Lower lobe of right lung (tissue), 2 donors: Measurements from ENCODE around the gene PICALM. TPM values are rescaled to one million over a fixed set of nuclear protein-coding genes. Genes with fewer than 3 reads are reported as not detected.

Source experiments
- ATAC-seq, 2 donors: fragments of 200-7000 bp; cut with Tn5 transposase; one replicate each; pipeline ENCODE4 v1.9.1; 2020 to 2022; ENCODE audit warnings: mild to moderate bottlenecking in 2 of 2, moderate library complexity in 2 of 2
- DNase-seq: peaks from one replicate; pipeline ENCODE4 v3.0.0-alpha.2; 2020
- H3K27ac ChIP-seq: fragments of 200-600 bp; one replicate; pipeline ENCODE4 v1.8.0; 2022
- H3K27me3 ChIP-seq: fragments of 200-600 bp; one replicate; pipeline ENCODE4 v1.8.0; 2022; ENCODE audit warnings: low read depth
- H3K36me3 ChIP-seq: fragments of 200-600 bp; one replicate; pipeline ENCODE4 v1.8.0; 2022; ENCODE audit warnings: mild to moderate bottlenecking
- H3K4me1 ChIP-seq: fragments of 200-600 bp; one replicate; pipeline ENCODE4 v1.8.0; 2022
- H3K4me3 ChIP-seq: fragments of 200-600 bp; one replicate; pipeline ENCODE4 v1.8.0; 2022; ENCODE audit warnings: mild to moderate bottlenecking
- H3K9me3 ChIP-seq: fragments of 200-600 bp; one replicate; pipeline ENCODE4 v1.8.0; 2022
- intact Hi-C: fragments of 100-400 bp; cut with DNase I; formaldehyde crosslinking; loops from one replicate; pipeline ENCODE4 v1.11.0; 2022
- total RNA-seq: library from RNA; stranded (reverse); fragmentation: NEBNext Ultra II Directional; extraction: Animal tissue kit (Norgen Biotek cat#: 25700); gene quantifications from one replicate; pipeline ENCODE4 v1.2.1, GENCODE V29; 2021
- TF ChIP-seq, protein P1 (sequence below): fragments of 200-600 bp; IDR thresholded peaks from one replicate; pipeline ENCODE4 v1.8.0; 2022; ENCODE audit warnings: antibody characterized with exemption, mild to moderate bottlenecking
- donor health status: DM: no; HTN: yes; CAD: no; lungs with severe emphysema.

Gene PICALM
- total RNA-seq, 1 donor from 2014 or later: 190 TPM

DNA sequence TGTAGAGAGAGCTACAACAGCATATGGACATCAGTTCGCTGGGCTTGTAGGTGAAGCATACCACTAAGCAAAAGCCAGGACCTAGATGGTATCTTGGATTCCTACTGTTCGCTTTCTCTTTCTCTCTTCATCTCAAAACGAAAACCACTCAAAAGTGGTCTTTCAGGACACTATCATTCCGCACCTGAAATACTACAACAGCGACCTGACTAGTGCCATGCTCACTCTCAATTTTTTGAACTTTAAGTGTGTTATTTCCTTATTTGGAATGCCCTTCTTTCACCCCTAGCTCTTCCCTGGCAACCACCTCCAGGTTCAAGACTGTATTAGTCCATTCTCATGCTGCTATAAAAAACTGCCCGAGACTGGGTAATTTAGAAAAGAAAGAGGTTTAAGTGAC is 154.5 kb downstream of the PICALM start:
- intact Hi-C loops: no loop called here
- H3K27me3 ChIP-seq: no peaks in the 10 kb centered on the region
- no peaks in the 10 kb centered on the region for H3K9me3 ChIP-seq
- no peaks in the 10 kb centered on the region for H3K4me1 ChIP-seq
- H3K36me3 ChIP-seq: no peaks in the 10 kb centered on the region
- no peak overlapping the region for H3K4me3 ChIP-seq
- no peak overlapping the region for H3K27ac ChIP-seq
- no peak for ATAC-seq
- no peak for DNase-seq
- TF ChIP-seq, protein P1, sequence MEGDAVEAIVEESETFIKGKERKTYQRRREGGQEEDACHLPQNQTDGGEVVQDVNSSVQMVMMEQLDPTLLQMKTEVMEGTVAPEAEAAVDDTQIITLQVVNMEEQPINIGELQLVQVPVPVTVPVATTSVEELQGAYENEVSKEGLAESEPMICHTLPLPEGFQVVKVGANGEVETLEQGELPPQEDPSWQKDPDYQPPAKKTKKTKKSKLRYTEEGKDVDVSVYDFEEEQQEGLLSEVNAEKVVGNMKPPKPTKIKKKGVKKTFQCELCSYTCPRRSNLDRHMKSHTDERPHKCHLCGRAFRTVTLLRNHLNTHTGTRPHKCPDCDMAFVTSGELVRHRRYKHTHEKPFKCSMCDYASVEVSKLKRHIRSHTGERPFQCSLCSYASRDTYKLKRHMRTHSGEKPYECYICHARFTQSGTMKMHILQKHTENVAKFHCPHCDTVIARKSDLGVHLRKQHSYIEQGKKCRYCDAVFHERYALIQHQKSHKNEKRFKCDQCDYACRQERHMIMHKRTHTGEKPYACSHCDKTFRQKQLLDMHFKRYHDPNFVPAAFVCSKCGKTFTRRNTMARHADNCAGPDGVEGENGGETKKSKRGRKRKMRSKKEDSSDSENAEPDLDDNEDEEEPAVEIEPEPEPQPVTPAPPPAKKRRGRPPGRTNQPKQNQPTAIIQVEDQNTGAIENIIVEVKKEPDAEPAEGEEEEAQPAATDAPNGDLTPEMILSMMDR: no peak

DNA sequence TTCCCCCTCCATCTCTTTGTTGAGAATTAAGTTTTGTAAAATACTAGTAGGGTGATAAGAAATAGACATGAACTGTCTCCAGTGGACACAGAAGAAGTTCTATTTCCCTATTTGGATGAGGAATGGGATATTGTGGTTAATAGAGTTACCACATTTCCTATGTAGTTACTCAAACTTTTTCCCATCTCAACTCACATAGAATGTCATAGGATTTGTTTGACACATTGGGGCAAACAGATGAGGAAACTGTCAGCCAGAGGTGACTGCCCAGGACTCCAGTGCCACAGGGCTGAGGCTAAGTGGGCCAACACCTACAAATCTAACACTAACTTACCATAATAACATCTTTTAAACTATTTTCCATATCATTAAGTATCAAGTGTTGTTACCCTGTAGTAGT is 155.4 kb downstream of the PICALM start:
- no peak for DNase-seq
- Histone ChIP-seq H3K27ac (no peak overlapping the region), H3K4me3 (no peak overlapping the region), H3K27me3 (no peaks in the 10 kb centered on the region), H3K4me1 (no peaks in the 10 kb centered on the region), H3K36me3 (no peaks in the 10 kb centered on the region), H3K9me3 (no peaks in the 10 kb centered on the region)
- intact Hi-C loops: no loop called here
- ATAC-seq: peak; percentile 41 to 55
- TF ChIP-seq, protein P1: no peak

DNA sequence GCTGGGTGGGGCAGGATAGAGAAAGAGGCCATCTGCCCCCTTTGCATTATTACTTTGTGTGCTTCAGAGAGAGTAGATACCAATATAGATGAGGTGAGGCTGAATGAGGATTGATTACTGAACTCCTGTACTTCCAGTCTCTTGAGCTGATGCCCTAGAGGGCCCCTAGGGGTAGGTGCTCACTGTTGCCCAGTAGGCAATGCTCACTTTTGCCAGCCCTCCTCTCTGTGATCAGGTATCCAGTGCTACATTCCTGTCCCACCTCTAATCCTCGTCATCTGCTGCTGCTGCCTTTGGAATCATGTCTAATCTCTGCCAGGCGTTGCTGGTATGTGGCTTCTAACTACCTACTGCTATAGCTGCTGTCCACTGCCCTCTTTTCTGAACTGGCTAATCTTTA is 156.5 kb downstream of the PICALM start:
- DNase-seq (no peak), ATAC-seq (no peak)
- intact Hi-C loops: no loop called here
- no peaks in the 10 kb centered on the region for H3K9me3 ChIP-seq
- no peaks in the 10 kb centered on the region for H3K36me3 ChIP-seq
- H3K27me3 ChIP-seq: no peaks in the 10 kb centered on the region
- H3K4me1 ChIP-seq: no peaks in the 10 kb centered on the region
- no peak overlapping the region for H3K27ac ChIP-seq
- H3K4me3 ChIP-seq: no peak overlapping the region
- TF ChIP-seq, protein P1: no peak

Other genes starting within 250 kb of the PICALM start
- gene CCDC83, start 213.7 kb downstream of the PICALM start, total RNA-seq: not detected
- gene EED, start 175.7 kb upstream of the PICALM start, total RNA-seq: 21.0 TPM
- 29.5 TPM for gene HIKESHI, start 233.2 kb upstream of the PICALM start, total RNA-seq